Measurements from ENCODE around the gene KAT2B.

KAT2B gene

DNA sequence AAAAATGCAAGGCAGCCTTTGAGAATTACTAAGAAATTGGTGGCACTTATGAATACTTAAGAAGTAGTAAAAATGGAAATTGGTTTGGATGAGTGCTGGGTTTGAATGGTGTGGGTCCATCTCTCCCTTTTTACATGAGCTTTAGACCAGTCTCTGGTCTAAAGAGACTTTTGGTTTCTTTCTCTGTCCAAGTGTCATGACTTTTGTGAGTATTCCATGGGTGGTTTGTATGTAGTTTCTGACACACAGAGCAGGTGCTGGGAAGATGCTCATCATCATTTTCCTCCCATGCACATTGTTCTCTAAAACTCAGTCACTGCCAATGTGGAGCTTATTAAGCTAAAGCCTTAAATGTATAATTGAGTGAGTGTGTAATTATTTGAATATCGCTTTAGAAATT is 63.5 kb downstream of the KAT2B start:
- Histone ChIP-seq H3K36me3 (ENCODE audit: insufficient read depth, low read length) (no peaks in the 10 kb centered on the region), H3K9ac (ENCODE audit: insufficient read length) (no peak overlapping the region), H3K27ac (no peak overlapping the region), H3K4me3 (no peak overlapping the region), H3K9me3 (ENCODE audit: low read depth, low read length) (no peaks in the 10 kb centered on the region)
- TF ChIP-seq FOXP2 (optimal IDR thresholded peaks at IDR 0.05; ENCODE audit: control extremely low read depth, extremely low read length, insufficient read depth), result no peak
- TF ChIP-seq POLR2AphosphoS5 (IDR thresholded peaks at IDR 0.05; ENCODE audit: borderline replicate concordance, low read depth, low read length), result no peak
- no peak for TF ChIP-seq EZH2 (IDR thresholded peaks at IDR 0.05)
- DNase-seq (ENCODE audit: low read depth, low spot score), result no peak

GRCh38 chr3:20104167-20104661 is 64.0 kb downstream of the KAT2B start:
- no peak for DNase-seq (ENCODE audit: low read depth, low spot score)
- TF ChIP-seq POLR2AphosphoS5 (IDR thresholded peaks at IDR 0.05; ENCODE audit: borderline replicate concordance, low read depth, low read length) (no peak), FOXP2 (optimal IDR thresholded peaks at IDR 0.05; ENCODE audit: control extremely low read depth, extremely low read length, insufficient read depth) (no peak), EZH2 (IDR thresholded peaks at IDR 0.05) (no peak)
- Histone ChIP-seq H3K9me3 (ENCODE audit: low read depth, low read length) (no peaks in the 10 kb centered on the region), H3K27ac (no peak overlapping the region), H3K36me3 (ENCODE audit: insufficient read depth, low read length) (no peaks in the 10 kb centered on the region), H3K9ac (ENCODE audit: insufficient read length) (no peak overlapping the region), H3K4me3 (0 out of 2 replicates have a peak overlapping the region, but pooled peaks have one; percentile 22)

- no peaks in the 10 kb centered on the region for H3K9me3 ChIP-seq (ENCODE audit: low read depth, low read length)
- H3K9ac ChIP-seq (ENCODE audit: insufficient read length), result no peak overlapping the region
- no peak overlapping the region for H3K4me3 ChIP-seq
- no peak for DNase-seq (ENCODE audit: low read depth, low spot score)
- no peak overlapping the region for H3K27ac ChIP-seq
- TF ChIP-seq FOXP2 (optimal IDR thresholded peaks at IDR 0.05; ENCODE audit: control extremely low read depth, extremely low read length, insufficient read depth), result no peak
- no peak for TF ChIP-seq EZH2 (IDR thresholded peaks at IDR 0.05)
- no peak for TF ChIP-seq POLR2AphosphoS5 (IDR thresholded peaks at IDR 0.05; ENCODE audit: borderline replicate concordance, low read depth, low read length)
- no peaks in the 10 kb centered on the region for H3K36me3 ChIP-seq (ENCODE audit: insufficient read depth, low read length)
Observed at GRCh38 chr3:20105513-20106280, 65.5 kb downstream of the KAT2B start.

DNA sequence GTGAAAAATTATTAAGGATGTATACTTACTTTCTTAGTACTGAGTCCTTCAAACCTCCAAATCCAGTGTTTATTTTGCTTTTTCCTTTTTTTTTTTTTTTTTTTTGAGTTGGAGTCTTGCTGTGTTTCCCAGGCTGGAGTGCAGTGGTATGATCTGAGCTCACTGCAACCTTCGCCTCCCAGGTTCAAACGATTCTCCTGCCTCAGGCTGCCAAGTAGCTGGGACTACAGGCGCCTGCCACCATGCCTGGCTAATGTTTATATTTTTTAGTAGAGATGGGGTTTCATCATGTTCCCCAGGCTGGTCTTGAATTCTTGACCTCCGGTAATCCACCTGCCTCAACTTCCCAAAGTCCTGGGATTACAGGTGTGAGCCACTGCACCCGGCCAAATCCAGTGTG is 67.5 kb downstream of the KAT2B start:
- no peak overlapping the region for H3K27ac ChIP-seq

DNA sequence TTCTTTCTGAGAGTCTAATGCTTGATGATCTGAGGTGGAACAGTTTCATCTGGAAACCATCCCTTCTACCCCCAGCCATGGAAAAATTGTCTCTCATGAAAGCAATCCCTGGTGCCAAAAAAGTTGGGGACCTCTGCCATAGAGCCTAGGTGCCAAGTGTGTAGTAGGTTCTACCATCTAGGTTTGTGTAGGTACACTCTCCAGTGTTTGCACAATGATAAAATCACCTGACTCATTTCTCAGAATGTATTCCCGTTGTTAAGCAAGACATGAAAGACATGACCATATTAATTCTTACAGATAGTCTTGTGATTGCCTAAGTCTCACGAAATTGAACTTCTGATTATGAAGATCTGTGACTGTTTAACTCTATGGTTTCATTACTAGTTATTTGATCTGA is 68.6 kb downstream of the KAT2B start:
- H3K9me3 ChIP-seq (ENCODE audit: low read depth, low read length), result no peaks in the 10 kb centered on the region
- no peak for TF ChIP-seq FOXP2 (optimal IDR thresholded peaks at IDR 0.05; ENCODE audit: control extremely low read depth, extremely low read length, insufficient read depth)
- no peak for TF ChIP-seq EZH2 (IDR thresholded peaks at IDR 0.05)
- no peak for TF ChIP-seq POLR2AphosphoS5 (IDR thresholded peaks at IDR 0.05; ENCODE audit: borderline replicate concordance, low read depth, low read length)
- no peak overlapping the region for H3K4me3 ChIP-seq
- no peak overlapping the region for H3K9ac ChIP-seq (ENCODE audit: insufficient read length)
- H3K36me3 ChIP-seq (ENCODE audit: insufficient read depth, low read length), result no peaks in the 10 kb centered on the region
- no peak for DNase-seq (ENCODE audit: low read depth, low spot score)
- no peak overlapping the region for H3K27ac ChIP-seq

More for the DNA sequence above, 67.5 kb downstream of the KAT2B start:
- DNase-seq (ENCODE audit: low read depth, low spot score), result no peak
- H3K4me3 ChIP-seq, result no peak overlapping the region
- TF ChIP-seq EZH2 (IDR thresholded peaks at IDR 0.05) (no peak), POLR2AphosphoS5 (IDR thresholded peaks at IDR 0.05; ENCODE audit: borderline replicate concordance, low read depth, low read length) (no peak), FOXP2 (optimal IDR thresholded peaks at IDR 0.05; ENCODE audit: control extremely low read depth, extremely low read length, insufficient read depth) (no peak)
- no peak overlapping the region for H3K9ac ChIP-seq (ENCODE audit: insufficient read length)
- H3K36me3 ChIP-seq (ENCODE audit: insufficient read depth, low read length), result no peaks in the 10 kb centered on the region
- no peaks in the 10 kb centered on the region for H3K9me3 ChIP-seq (ENCODE audit: low read depth, low read length)

DNA sequence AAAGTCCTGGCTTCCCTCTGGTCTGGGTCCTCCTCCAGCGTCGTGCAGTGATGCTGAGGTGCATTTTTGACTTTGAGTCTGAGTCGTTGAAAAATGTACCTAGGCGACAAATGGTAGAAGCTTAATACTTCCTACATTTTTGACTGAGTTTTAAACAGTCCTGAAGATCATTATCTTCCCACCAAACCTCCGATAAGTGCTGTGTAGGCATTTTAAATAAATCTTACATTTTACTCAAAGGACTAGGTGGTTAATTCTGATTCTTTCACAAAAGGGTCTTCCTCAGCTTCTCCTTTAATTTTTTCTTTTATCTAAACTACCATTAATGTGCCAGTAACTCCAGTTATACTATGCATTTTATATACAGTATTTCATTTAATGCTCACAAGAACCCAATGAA is 70.6 kb downstream of the KAT2B start:
- no peak for TF ChIP-seq EZH2 (IDR thresholded peaks at IDR 0.05)
- no peak for TF ChIP-seq FOXP2 (optimal IDR thresholded peaks at IDR 0.05; ENCODE audit: control extremely low read depth, extremely low read length, insufficient read depth)
- TF ChIP-seq POLR2AphosphoS5 (IDR thresholded peaks at IDR 0.05; ENCODE audit: borderline replicate concordance, low read depth, low read length), result no peak
- Histone ChIP-seq H3K9me3 (ENCODE audit: low read depth, low read length) (no peaks in the 10 kb centered on the region), H3K27ac (no peak overlapping the region), H3K4me3 (no peak overlapping the region), H3K9ac (ENCODE audit: insufficient read length) (no peak overlapping the region), H3K36me3 (ENCODE audit: insufficient read depth, low read length) (no peaks in the 10 kb centered on the region)
- no peak for DNase-seq (ENCODE audit: low read depth, low spot score)

DNA sequence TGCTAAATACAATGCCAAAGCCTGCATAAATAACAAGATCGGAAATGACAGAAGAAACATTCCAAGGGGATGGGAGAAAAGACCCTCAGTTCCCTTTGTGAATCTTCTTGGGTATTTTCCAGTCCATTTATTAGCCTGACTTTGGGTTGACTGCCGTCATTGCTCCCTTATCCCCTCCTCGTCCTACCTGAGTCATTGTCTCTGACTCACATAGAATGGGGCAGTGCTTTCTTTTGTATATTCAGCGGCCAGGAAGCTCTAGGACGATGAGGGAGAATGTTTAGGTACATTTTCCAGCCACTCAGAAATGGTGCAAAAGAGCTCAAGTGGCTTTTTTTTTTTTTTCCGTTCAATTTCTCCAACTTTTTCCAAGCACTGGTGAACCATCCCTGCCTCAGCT is 71.6 kb downstream of the KAT2B start:
- Histone ChIP-seq H3K9ac (ENCODE audit: insufficient read length) (no peak overlapping the region), H3K27ac (no peak overlapping the region), H3K9me3 (ENCODE audit: low read depth, low read length) (no peaks in the 10 kb centered on the region), H3K4me3 (no peak overlapping the region), H3K36me3 (ENCODE audit: insufficient read depth, low read length) (no peaks in the 10 kb centered on the region)
- TF ChIP-seq POLR2AphosphoS5 (IDR thresholded peaks at IDR 0.05; ENCODE audit: borderline replicate concordance, low read depth, low read length), result no peak
- no peak for TF ChIP-seq FOXP2 (optimal IDR thresholded peaks at IDR 0.05; ENCODE audit: control extremely low read depth, extremely low read length, insufficient read depth)
- DNase-seq (ENCODE audit: low read depth, low spot score), result no peak

- H3K9me3 ChIP-seq (ENCODE audit: low read depth, low read length), result no peaks in the 10 kb centered on the region
- no peak overlapping the region for H3K9ac ChIP-seq (ENCODE audit: insufficient read length)
- no peak overlapping the region for H3K4me3 ChIP-seq
- H3K27ac ChIP-seq, result no peak overlapping the region
- no peak for DNase-seq (ENCODE audit: low read depth, low spot score)
- TF ChIP-seq POLR2AphosphoS5 (IDR thresholded peaks at IDR 0.05; ENCODE audit: borderline replicate concordance, low read depth, low read length) (no peak), EZH2 (IDR thresholded peaks at IDR 0.05) (no peak), FOXP2 (optimal IDR thresholded peaks at IDR 0.05; ENCODE audit: control extremely low read depth, extremely low read length, insufficient read depth) (no peak)
- H3K36me3 ChIP-seq (ENCODE audit: insufficient read depth, low read length), result no peaks in the 10 kb centered on the region
Observed at GRCh38 chr3:20121088-20121487, 80.8 kb downstream of the KAT2B start.

All from SK-N-MC (cell line).